GM10266 (cell line): ENCODE results near the gene PIEZO2.

Experiments
- DNase-seq: peaks from one replicate; pipeline ENCODE4 v3.0.0; 2012; ENCODE audit errors: extremely low spot score
- CTCF ChIP-seq: IDR thresholded peaks from 2 replicates; pipeline ENCODE4 v1.5.1; 2012; ENCODE audit warnings: mild to moderate bottlenecking, low read depth; ENCODE audit not compliant: control insufficient read depth, insufficient read depth; ENCODE audit errors: missing control alignments

PIEZO2 gene

GRCh38 chr18:10681581-10682367 is 467.6 kb downstream of the PIEZO2 start:
- DNase-seq, result no peak
- no peak for TF ChIP-seq CTCF

- TF ChIP-seq CTCF, result no peak
- DNase-seq, result no peak
These were observed 469.1 kb downstream of the PIEZO2 start for GRCh38 chr18:10680271-10680596.

GRCh38 chr18:10679557-10680270 is 469.7 kb downstream of the PIEZO2 start:
- DNase-seq, result no peak
- no peak for TF ChIP-seq CTCF

GRCh38 chr18:10671441-10671840 is 477.9 kb downstream of the PIEZO2 start:
- no peak for DNase-seq

GRCh38 chr18:10670856-10671255 is 478.5 kb downstream of the PIEZO2 start:
- DNase-seq, result no peak
- no peak for TF ChIP-seq CTCF

More at GRCh38 chr18:10671441-10671840, 477.9 kb downstream of the PIEZO2 start:
- no peak for TF ChIP-seq CTCF

- DNase-seq, result no peak
- TF ChIP-seq CTCF, result no peak
These were observed 479.8 kb downstream of the PIEZO2 start for GRCh38 chr18:10669441-10670100.
